Ovary (tissue), 3 donors: ENCODE data around the gene CPXM1.

Experiments
- POLR2A ChIP-seq: fragments of 450-650 bp; IDR thresholded peaks from one replicate; pipeline ENCODE4 v1.6.1; 2017; ENCODE audit warnings: antibody characterized with exemption, mild to moderate bottlenecking, moderate library complexity
- TF ChIP-seq, protein P1 (sequence below), 3 donors: fragments of 450-650 bp in 2 of 3; fragments of 200-600 bp in 1 of 3; IDR thresholded peaks; one replicate each; pipeline versions ENCODE4 v1.5.1 to v1.8.0; 2016 to 2022; ENCODE audit warnings: antibody characterized with exemption in 3 of 3, mild to moderate bottlenecking in 1 of 3
- donor health status: DM: no; HTN: no; CAD: no.

DNA sequence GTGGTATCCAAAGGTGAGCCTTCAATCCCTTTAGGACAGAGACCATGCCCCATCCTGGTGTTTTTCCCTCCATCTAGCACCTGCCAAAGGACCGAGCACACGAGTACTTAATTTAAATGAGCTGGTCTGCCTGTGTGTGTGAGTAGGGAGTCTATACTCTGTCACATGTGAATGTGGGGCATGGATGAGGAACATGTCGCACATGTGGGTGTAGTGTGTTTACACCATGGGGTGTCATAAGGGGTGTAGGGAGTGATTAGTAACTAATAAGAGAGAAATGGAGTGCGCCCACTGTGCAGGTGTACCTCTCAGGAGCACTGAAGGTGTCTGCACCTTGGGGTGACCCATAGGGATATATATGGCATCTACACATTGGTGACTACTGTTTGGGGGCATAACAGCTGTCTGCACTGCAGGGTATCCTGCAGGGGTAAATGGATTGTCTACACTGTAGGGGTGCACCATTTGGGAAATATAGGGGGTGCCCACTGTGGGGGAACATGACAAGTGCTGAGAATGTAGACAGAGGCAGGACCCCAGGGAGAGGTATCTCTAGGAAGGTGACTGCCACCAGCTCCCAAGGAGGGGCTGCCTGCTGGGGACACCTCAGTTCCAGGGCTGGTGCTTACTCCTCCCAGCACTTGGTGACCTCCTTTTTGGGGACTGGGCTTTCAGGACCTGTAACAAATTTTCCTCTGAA is 54.3 kb downstream of the CPXM1 start:
- TF ChIP-seq POLR2A, result no peak
- TF ChIP-seq, protein P1, sequence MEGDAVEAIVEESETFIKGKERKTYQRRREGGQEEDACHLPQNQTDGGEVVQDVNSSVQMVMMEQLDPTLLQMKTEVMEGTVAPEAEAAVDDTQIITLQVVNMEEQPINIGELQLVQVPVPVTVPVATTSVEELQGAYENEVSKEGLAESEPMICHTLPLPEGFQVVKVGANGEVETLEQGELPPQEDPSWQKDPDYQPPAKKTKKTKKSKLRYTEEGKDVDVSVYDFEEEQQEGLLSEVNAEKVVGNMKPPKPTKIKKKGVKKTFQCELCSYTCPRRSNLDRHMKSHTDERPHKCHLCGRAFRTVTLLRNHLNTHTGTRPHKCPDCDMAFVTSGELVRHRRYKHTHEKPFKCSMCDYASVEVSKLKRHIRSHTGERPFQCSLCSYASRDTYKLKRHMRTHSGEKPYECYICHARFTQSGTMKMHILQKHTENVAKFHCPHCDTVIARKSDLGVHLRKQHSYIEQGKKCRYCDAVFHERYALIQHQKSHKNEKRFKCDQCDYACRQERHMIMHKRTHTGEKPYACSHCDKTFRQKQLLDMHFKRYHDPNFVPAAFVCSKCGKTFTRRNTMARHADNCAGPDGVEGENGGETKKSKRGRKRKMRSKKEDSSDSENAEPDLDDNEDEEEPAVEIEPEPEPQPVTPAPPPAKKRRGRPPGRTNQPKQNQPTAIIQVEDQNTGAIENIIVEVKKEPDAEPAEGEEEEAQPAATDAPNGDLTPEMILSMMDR (IDR thresholded peaks at IDR 0.05), result no peak
